ENCODE data around the gene DLG1. TPM values are rescaled to one million over a fixed set of nuclear protein-coding genes. Genes with fewer than 3 reads are reported as not detected.

Gene DLG1
- total RNA-seq, 1 donor from 2014 or later: 138 TPM

DNA sequence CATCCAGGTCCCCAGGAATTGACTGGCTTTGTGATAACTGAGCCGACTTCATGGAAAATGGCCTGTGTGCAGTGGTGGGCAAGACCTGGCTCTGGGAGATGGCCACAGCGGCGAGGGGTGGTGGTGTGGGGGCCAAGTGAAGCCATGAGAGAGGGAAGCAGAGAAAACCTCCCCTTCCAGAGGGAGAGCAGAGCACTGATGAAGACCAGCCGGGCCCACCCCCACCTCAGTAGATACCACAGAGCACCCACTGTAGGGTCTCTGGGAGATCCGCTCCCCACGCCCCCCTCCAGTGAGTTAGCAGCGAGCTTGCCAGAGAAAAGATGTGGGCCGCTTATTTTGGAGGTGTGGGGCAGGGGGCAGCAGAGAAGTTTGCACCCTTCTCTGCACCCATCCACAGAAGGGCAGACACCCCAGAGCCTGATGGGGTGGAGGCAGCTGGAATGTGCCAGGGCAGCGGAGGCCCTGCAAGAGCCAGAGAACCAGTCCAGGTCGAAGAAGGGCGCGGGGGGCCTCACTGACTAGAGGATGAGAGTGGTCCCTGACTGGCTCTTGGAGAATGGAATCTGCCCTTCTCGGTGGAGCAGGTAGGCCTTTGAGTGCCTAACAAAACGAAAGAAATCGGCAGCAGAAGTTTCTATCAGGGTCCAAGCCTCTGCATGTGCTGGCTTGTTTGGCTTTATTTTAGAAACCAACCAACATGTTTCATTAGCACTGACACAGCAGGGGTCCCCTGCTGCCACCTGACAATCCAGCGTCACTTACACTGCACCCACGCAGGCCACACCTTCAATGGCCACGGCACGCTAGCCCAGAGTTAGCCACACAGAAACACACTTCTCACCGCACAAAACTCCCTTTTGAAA, 297.1 kb downstream of the DLG1 start:
- Mint-ChIP-seq H3K27ac (peak overlapping the region; percentile 92), H3K27me3 (ENCODE audit: insufficient read depth, low read depth) (peaks cover 7% of the 10 kb centered on the region), H3K36me3 (peaks cover 11% of the 10 kb centered on the region), H3K9me3 (no peaks in the 10 kb centered on the region), H3K4me1 (peaks cover 10% of the 10 kb centered on the region), H3K4me3 (peak overlapping the region; percentile 86)
- H3K36me3 ChIP-seq: no peaks in the 10 kb centered on the region
- H3K4me1 ChIP-seq: peaks cover 8% of the 10 kb centered on the region
- H3K27ac ChIP-seq: no peak overlapping the region
- no peak for DNase-seq (ENCODE audit: low spot score)
- no peak overlapping the region for H3K9ac ChIP-seq
- H3F3A ChIP-seq (ENCODE audit: low read depth): peaks cover 12% of the 10 kb centered on the region
- no peak overlapping the region for H3K4me2 ChIP-seq
- H3K9me3 ChIP-seq (ENCODE audit: low read depth): no peaks in the 10 kb centered on the region
- H4K20me1 ChIP-seq (ENCODE audit: low read depth): no peaks in the 10 kb centered on the region
- H3K79me2 ChIP-seq (ENCODE audit: low read depth): no peaks in the 10 kb centered on the region
- TF ChIP-seq, protein P1, sequence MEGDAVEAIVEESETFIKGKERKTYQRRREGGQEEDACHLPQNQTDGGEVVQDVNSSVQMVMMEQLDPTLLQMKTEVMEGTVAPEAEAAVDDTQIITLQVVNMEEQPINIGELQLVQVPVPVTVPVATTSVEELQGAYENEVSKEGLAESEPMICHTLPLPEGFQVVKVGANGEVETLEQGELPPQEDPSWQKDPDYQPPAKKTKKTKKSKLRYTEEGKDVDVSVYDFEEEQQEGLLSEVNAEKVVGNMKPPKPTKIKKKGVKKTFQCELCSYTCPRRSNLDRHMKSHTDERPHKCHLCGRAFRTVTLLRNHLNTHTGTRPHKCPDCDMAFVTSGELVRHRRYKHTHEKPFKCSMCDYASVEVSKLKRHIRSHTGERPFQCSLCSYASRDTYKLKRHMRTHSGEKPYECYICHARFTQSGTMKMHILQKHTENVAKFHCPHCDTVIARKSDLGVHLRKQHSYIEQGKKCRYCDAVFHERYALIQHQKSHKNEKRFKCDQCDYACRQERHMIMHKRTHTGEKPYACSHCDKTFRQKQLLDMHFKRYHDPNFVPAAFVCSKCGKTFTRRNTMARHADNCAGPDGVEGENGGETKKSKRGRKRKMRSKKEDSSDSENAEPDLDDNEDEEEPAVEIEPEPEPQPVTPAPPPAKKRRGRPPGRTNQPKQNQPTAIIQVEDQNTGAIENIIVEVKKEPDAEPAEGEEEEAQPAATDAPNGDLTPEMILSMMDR (IDR thresholded peaks at IDR 0.05): no peak
- no peak for TF ChIP-seq EZH2 (IDR thresholded peaks at IDR 0.05)
- TF ChIP-seq EZH2phosphoT487 (IDR thresholded peaks at IDR 0.05): no peak
- no peak overlapping the region for H3K4me3 ChIP-seq
- H2AFZ ChIP-seq (replicated peaks): peak overlapping the region; percentile 79
- peaks cover 28% of the 10 kb centered on the region for H3K27me3 ChIP-seq

DNA sequence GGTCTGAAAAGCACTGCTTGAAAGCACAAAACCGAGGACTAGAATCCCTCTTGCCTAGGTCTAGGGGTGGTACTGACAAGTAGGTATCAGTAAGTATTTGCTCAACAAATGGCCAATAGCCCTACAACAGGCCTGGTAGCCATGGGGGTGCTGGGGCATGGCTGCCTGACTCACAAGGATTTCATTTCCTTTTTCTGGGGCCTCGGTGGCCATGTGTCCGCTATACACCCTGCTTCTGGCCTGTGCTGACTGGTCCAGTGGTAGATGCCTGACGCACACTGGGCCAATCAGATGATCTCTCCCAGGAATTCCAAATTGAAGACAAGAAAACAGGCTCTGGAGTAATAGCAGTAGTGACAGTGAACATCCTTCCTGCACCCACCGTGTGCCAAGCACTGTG, 298.2 kb downstream of the DLG1 start:
- Histone ChIP-seq H3K36me3 (no peaks in the 10 kb centered on the region), H2AFZ (replicated peaks) (no peak overlapping the region), H3K4me2 (no peak overlapping the region), H3K9ac (no peak overlapping the region), H4K20me1 (ENCODE audit: low read depth) (no peaks in the 10 kb centered on the region), H3F3A (ENCODE audit: low read depth) (peaks cover 12% of the 10 kb centered on the region), H3K27me3 (peaks cover 25% of the 10 kb centered on the region), H3K9me3 (ENCODE audit: low read depth) (no peaks in the 10 kb centered on the region), H3K79me2 (ENCODE audit: low read depth) (no peaks in the 10 kb centered on the region), H3K4me3 (no peak overlapping the region), H3K4me1 (peaks cover 8% of the 10 kb centered on the region), H3K27ac (no peak overlapping the region)
- no peaks in the 10 kb centered on the region for H3K9me3 Mint-ChIP-seq
- H3K4me1 Mint-ChIP-seq: peaks cover 10% of the 10 kb centered on the region
- H3K36me3 Mint-ChIP-seq: peaks cover 9% of the 10 kb centered on the region
- TF ChIP-seq, protein P1 (IDR thresholded peaks at IDR 0.05): no peak
- TF ChIP-seq EZH2 (IDR thresholded peaks at IDR 0.05) (no peak), EZH2phosphoT487 (IDR thresholded peaks at IDR 0.05) (no peak)
- DNase-seq (ENCODE audit: low spot score): no peak
- H3K4me3 Mint-ChIP-seq: no peak overlapping the region
- no peak overlapping the region for H3K27ac Mint-ChIP-seq
- H3K27me3 Mint-ChIP-seq (ENCODE audit: insufficient read depth, low read depth): peaks cover 7% of the 10 kb centered on the region

DNA sequence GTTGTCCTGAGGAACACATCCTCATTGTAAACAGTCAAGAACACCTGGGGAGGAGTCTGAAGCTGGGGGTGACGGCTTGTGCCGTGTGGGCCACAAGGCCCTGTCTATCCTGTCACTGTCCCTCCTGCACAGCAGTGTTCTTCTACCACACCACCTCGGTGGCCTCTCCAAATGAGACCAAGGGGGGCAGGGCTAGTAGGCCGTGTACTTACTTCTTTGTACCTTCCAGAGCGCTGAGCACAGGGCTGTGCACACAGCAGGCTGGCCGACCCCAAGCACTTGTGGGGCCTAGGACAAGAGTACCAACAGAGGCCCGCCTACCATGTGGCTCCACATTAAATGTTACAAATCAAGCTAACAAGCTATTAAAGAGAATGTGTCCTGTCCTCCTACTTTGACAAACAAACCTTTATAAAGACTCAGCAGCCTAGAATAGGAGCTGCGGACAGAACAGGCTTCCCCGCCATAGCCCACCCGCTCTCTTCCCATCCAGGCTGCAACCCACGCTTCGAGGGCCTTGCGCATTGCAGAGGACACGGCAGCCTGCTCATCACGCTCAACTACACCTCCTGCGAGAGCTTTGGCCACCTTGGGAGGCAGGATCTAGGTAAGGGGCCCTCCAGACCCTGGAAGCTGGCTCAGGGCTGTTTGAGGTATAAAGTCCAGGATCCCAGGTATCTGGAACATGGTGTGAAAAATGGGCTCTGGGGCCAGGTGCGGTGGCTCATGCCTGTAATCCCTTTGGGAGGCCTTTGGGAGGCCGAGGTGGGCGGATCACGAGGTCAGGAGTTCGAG, 299.2 kb downstream of the DLG1 start:
- H3K4me3 ChIP-seq: no peak overlapping the region
- H3K4me1 ChIP-seq: peaks cover 8% of the 10 kb centered on the region
- no peaks in the 10 kb centered on the region for H3K79me2 ChIP-seq (ENCODE audit: low read depth)
- no peak overlapping the region for H3K9ac ChIP-seq
- H4K20me1 ChIP-seq (ENCODE audit: low read depth): no peaks in the 10 kb centered on the region
- H3K27me3 ChIP-seq: peaks cover 15% of the 10 kb centered on the region
- H3F3A ChIP-seq (ENCODE audit: low read depth): peaks cover 12% of the 10 kb centered on the region
- H3K4me1 Mint-ChIP-seq: peaks cover 9% of the 10 kb centered on the region
- peaks cover 4% of the 10 kb centered on the region for H3K27me3 Mint-ChIP-seq (ENCODE audit: insufficient read depth, low read depth)
- H3K36me3 ChIP-seq: no peaks in the 10 kb centered on the region
- H2AFZ ChIP-seq (replicated peaks): no peak overlapping the region
- H3K4me3 Mint-ChIP-seq: no peak overlapping the region
- H3K4me2 ChIP-seq: no peak overlapping the region
- H3K36me3 Mint-ChIP-seq: peaks cover 5% of the 10 kb centered on the region
- DNase-seq (ENCODE audit: low spot score): no peak
- H3K9me3 ChIP-seq (ENCODE audit: low read depth): no peaks in the 10 kb centered on the region
- no peak overlapping the region for H3K27ac ChIP-seq
- no peak overlapping the region for H3K27ac Mint-ChIP-seq
- TF ChIP-seq EZH2phosphoT487 (IDR thresholded peaks at IDR 0.05): no peak
- TF ChIP-seq, protein P1 (IDR thresholded peaks at IDR 0.05): no peak
- no peak for TF ChIP-seq EZH2 (IDR thresholded peaks at IDR 0.05)
- H3K9me3 Mint-ChIP-seq: no peaks in the 10 kb centered on the region

All from neural progenitor cell (in vitro differentiated cells).